ENCODE measurements around the gene ZNF550. TPM values are rescaled to one million over a fixed set of nuclear protein-coding genes. Genes with fewer than 3 reads are reported as not detected.

Gene ZNF550
- total RNA-seq (31.1 and 38.1 TPM in 2 replicates), polyA plus RNA-seq (18.0 and 18.1 TPM in 2 replicates), polyA minus RNA-seq (24.8 and 28.3 TPM in 2 replicates)
- 22.7 TPM for total RNA-seq (2013)

DNA sequence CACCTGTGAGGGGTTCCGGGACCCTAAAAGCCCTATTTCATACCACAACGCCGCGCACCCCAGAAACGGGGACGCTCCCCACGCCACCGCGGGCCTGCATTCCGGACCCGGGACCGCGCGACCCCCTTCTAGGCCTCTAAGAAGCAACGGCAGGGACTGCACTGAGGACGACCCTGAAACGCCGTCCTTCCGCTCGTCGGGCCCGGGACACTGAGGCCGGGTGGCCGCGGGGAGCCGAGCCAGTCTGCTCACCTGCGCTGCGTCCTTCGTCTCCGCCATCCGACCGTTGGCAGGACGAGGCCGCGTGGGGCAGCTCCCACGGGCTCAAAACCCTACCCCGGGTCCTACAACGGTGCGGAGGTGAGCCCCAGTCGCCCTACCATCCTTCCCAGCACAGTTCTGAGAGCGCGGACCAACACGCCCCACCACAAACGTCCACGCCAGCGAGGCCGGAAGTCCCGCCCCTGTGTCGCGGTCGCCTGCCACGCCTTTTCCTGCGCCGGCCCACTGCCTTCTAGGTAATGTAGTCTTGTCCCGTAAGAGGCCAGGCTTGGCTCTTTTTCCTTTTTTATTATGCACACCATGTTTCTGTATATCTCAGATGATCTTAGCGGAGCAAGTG lies at the start of gene ZNF550:
ZNF550 (minus strand) TSS at position 460 of the 622 bp plus-strand sequence; CDS start at position 279, 181 bp downstream.
- intact Hi-C loops (cut with micrococcal nuclease), result loop anchor here (1.0 to 2.0 kb wide), 4 partner anchors 20 to 73 kb away; partner anchors contain the start of genes ZNF211, ZNF419 and ZNF549
- ChIA-PET POLR2A (interaction anchor here (0.6 kb wide), 1 partner anchor 535 kb away, joined by 4 read pairs; no protein-coding TSS in a partner anchor), CTCF (interaction anchor here (1.0 kb wide), 1 partner anchor 18 kb away, joined by 4 read pairs; no protein-coding TSS in a partner anchor)
- Histone ChIP-seq H3K27ac (ENCODE audit: low read length in 2 of 2) (peak within 1 kb of the TSS; percentile 28 to 69), H3K27me3 (replicated peaks in 1 of 4; ENCODE audit: control extremely low read depth in 1 of 4, control insufficient read depth in 3 of 4, insufficient read depth in 4 of 4, low read length in 3 of 4) (peaks cover 0 to 4% (median 2%) of the 10 kb centered on the region in 4 experiments), H3K9ac (ENCODE audit: low read length) (peak within 1 kb of the TSS; percentile 94), H4K20me1 (ENCODE audit: control insufficient read depth, insufficient read depth, low read length, poor library complexity, severe bottlenecking) (peaks cover 5% of the 10 kb centered on the region), H3K9me3 (ENCODE audit: control extremely low read depth in 1 of 3, control insufficient read depth in 2 of 3, insufficient read depth in 1 of 3, low read length in 2 of 3) (peaks cover 11 to 24% (median 21%) of the 10 kb centered on the region in 3 donors), H3K79me2 (ENCODE audit: control insufficient read depth, insufficient read depth, low read length) (peaks cover 36% of the 10 kb centered on the region), H2AFZ (ENCODE audit: insufficient read depth, low read depth, low read length, poor library complexity, severe bottlenecking) (peak within 1 kb of the TSS; percentile 99), H3K4me1 (ENCODE audit: control insufficient read depth in 2 of 2, insufficient read depth in 2 of 2, low read length in 2 of 2) (peaks cover 19 to 21% of the 10 kb centered on the region in 2 donors), H3K4me3 (ENCODE audit: control extremely low read depth in 1 of 5, extremely low read depth in 1 of 5, insufficient read depth in 1 of 5, low read depth in 2 of 5, low read length in 4 of 5) (peak within 1 kb of the TSS; percentile 64 to 98 (median 92)), H3K36me3 (replicated peaks in 1 of 2; ENCODE audit: control extremely low read depth in 1 of 2, control insufficient read depth in 1 of 2, extremely low read depth in 1 of 2, insufficient read depth in 2 of 2, low read length in 1 of 2) (peaks cover 3 to 11% of the 10 kb centered on the region in 2 experiments), H3K4me2 (replicated peaks; ENCODE audit: low read depth, low read length, poor library complexity, severe bottlenecking) (peak within 1 kb of the TSS; percentile 92)
- peak within 1 kb of the TSS; percentile 94 for H3K4me3 Mint-ChIP-seq
- TF ChIP-seq, protein P1, sequence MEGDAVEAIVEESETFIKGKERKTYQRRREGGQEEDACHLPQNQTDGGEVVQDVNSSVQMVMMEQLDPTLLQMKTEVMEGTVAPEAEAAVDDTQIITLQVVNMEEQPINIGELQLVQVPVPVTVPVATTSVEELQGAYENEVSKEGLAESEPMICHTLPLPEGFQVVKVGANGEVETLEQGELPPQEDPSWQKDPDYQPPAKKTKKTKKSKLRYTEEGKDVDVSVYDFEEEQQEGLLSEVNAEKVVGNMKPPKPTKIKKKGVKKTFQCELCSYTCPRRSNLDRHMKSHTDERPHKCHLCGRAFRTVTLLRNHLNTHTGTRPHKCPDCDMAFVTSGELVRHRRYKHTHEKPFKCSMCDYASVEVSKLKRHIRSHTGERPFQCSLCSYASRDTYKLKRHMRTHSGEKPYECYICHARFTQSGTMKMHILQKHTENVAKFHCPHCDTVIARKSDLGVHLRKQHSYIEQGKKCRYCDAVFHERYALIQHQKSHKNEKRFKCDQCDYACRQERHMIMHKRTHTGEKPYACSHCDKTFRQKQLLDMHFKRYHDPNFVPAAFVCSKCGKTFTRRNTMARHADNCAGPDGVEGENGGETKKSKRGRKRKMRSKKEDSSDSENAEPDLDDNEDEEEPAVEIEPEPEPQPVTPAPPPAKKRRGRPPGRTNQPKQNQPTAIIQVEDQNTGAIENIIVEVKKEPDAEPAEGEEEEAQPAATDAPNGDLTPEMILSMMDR (IDR thresholded peaks at IDR 0.05), result no peak
- TF ChIP-seq EZH2 (IDR thresholded peaks at IDR 0.05; ENCODE audit: borderline replicate concordance, insufficient read depth, low read depth, low read length, poor library complexity, severe bottlenecking), result no peak
- peak; percentile 87 for DNase-seq
- peaks cover 30% of the 10 kb centered on the region for H3K4me1 Mint-ChIP-seq
- H3K27ac Mint-ChIP-seq, result peak within 1 kb of the TSS; percentile 86
- ATAC-seq (ENCODE audit: low read depth), result peak; percentile 99
- peaks cover 7% of the 10 kb centered on the region for H3K9me3 Mint-ChIP-seq (ENCODE audit: insufficient read depth)
- peaks cover 13% of the 10 kb centered on the region for H3K27me3 Mint-ChIP-seq
- under 1% methylated on average over 55 of the region's 56 CpGs for WGBS (ENCODE audit: insufficient coverage)

GRCh38 chr19:57606931-57607330 lies 47.3 kb upstream of the ZNF550 start:
- Mint-ChIP-seq H3K27me3 (no peaks in the 10 kb centered on the region), H3K27ac (no peak overlapping the region), H3K4me1 (no peaks in the 10 kb centered on the region), H3K4me3 (no peak overlapping the region), H3K9me3 (ENCODE audit: insufficient read depth) (peaks cover 2% of the 10 kb centered on the region)
- H3K79me2 ChIP-seq (ENCODE audit: control insufficient read depth, insufficient read depth, low read length), result no peaks in the 10 kb centered on the region
- ChIA-PET POLR2A (no interaction called here), CTCF (interaction anchor here (0.7 kb wide), 2 partner anchors 16 to 463 kb away, joined by 3 to 4 read pairs; no protein-coding TSS in a partner anchor)
- peaks cover 0 to 11% (median 8%) of the 10 kb centered on the region in 3 donors for H3K9me3 ChIP-seq (ENCODE audit: control extremely low read depth in 1 of 3, control insufficient read depth in 2 of 3, insufficient read depth in 1 of 3, low read length in 2 of 3)
- no peaks in the 10 kb centered on the region for H4K20me1 ChIP-seq (ENCODE audit: control insufficient read depth, insufficient read depth, low read length, poor library complexity, severe bottlenecking)
- no peak for DNase-seq
- H3K27me3 ChIP-seq (replicated peaks in 1 of 4; ENCODE audit: control extremely low read depth in 1 of 4, control insufficient read depth in 3 of 4, insufficient read depth in 4 of 4, low read length in 3 of 4), result no peaks in the 10 kb centered on the region
- intact Hi-C loops (cut with micrococcal nuclease), result no loop called here
- no peak overlapping the region for H3K4me2 ChIP-seq (replicated peaks; ENCODE audit: low read depth, low read length, poor library complexity, severe bottlenecking)
- no peak overlapping the region for H3K27ac ChIP-seq (ENCODE audit: low read length in 2 of 2)
- no peak overlapping the region for H3K9ac ChIP-seq (ENCODE audit: low read length)
- H3K4me1 ChIP-seq (ENCODE audit: control insufficient read depth in 2 of 2, insufficient read depth in 2 of 2, low read length in 2 of 2), result no peaks in the 10 kb centered on the region
- H3K36me3 ChIP-seq (replicated peaks in 1 of 2; ENCODE audit: control extremely low read depth in 1 of 2, control insufficient read depth in 1 of 2, extremely low read depth in 1 of 2, insufficient read depth in 2 of 2, low read length in 1 of 2), result peaks cover 6 to 40% of the 10 kb centered on the region in 2 experiments
- TF ChIP-seq, protein P1 (IDR thresholded peaks at IDR 0.05), result no peak
- TF ChIP-seq EZH2 (IDR thresholded peaks at IDR 0.05; ENCODE audit: borderline replicate concordance, insufficient read depth, low read depth, low read length, poor library complexity, severe bottlenecking), result no peak
- H3K4me3 ChIP-seq (ENCODE audit: control extremely low read depth in 1 of 5, extremely low read depth in 1 of 5, insufficient read depth in 1 of 5, low read depth in 2 of 5, low read length in 4 of 5), result no peak overlapping the region
- no CpG with 5 or more reads among the region's 5 CpGs for WGBS (ENCODE audit: insufficient coverage)
- no peak for ATAC-seq (ENCODE audit: low read depth)
- H2AFZ ChIP-seq (ENCODE audit: insufficient read depth, low read depth, low read length, poor library complexity, severe bottlenecking), result no peak overlapping the region

Measured in B cell (primary cell).